Astrocyte (in vitro differentiated cells and primary cell): ENCODE data around the gene TMEM161B. TPM values are rescaled to one million over a fixed set of nuclear protein-coding genes. Genes with fewer than 3 reads are reported as not detected.

Experiments
- DNase-seq: peaks from one replicate; pipeline ENCODE4 v3.0.0-alpha.2; 2010; ENCODE audit warnings: low read depth
- FAIRE-seq: peaks from 2 replicates; lab custom pipeline; 2011; peaks lifted over from hg19 to GRCh38; lab: Jason Lieb, UNC
- H2AFZ ChIP-seq: 2 replicates; pipeline ENCODE4 v1.6.0; 2012; ENCODE audit warnings: low read depth, low read length, inconsistent platforms
- H3K27ac ChIP-seq: 2 replicates; pipeline ENCODE4 v1.5.1; 2011; ENCODE audit warnings: low read depth, low read length, inconsistent platforms
- H3K27me3 ChIP-seq: 2 replicates; pipeline ENCODE4 v1.6.0; 2011; ENCODE audit warnings: low read length, inconsistent platforms; ENCODE audit not compliant: insufficient read depth
- H3K36me3 ChIP-seq: 2 replicates; pipeline ENCODE4 v1.5.1; 2011; ENCODE audit warnings: low read length, inconsistent platforms; ENCODE audit not compliant: insufficient read depth
- H3K4me1 ChIP-seq: 2 replicates; pipeline ENCODE4 v1.5.1; 2011; ENCODE audit warnings: low read length, inconsistent platforms; ENCODE audit not compliant: insufficient read depth
- H3K4me2 ChIP-seq: 2 replicates; pipeline ENCODE4 v1.6.0; 2012; ENCODE audit warnings: low read length, inconsistent platforms
- H3K4me3 ChIP-seq: 2 replicates; pipeline ENCODE4 v1.5.1; 2011; ENCODE audit warnings: low read depth, mild to moderate bottlenecking, low read length, inconsistent platforms; ENCODE audit not compliant: insufficient read depth
- H3K79me2 ChIP-seq: 2 replicates; pipeline ENCODE4 v1.6.0; 2012; ENCODE audit warnings: mild to moderate bottlenecking, low read length, inconsistent platforms; ENCODE audit not compliant: insufficient read depth
- H3K9ac ChIP-seq: 2 replicates; pipeline ENCODE4 v1.6.0; 2012; ENCODE audit warnings: mild to moderate bottlenecking, low read length, inconsistent platforms
- H3K9me3 ChIP-seq: 2 replicates; pipeline ENCODE4 v1.5.1; 2012; ENCODE audit warnings: low read depth, mild to moderate bottlenecking, low read length, inconsistent platforms; ENCODE audit not compliant: insufficient read depth
- H4K20me1 ChIP-seq: 2 replicates; pipeline ENCODE4 v1.6.0; 2012; ENCODE audit warnings: low read length, inconsistent platforms; ENCODE audit not compliant: insufficient read depth
- H3K27ac Mint-ChIP-seq: one replicate; pipeline ENCODE4 v1.8.0; 2021; ENCODE audit warnings: mild to moderate bottlenecking, mixed read lengths; ENCODE audit not compliant: unreplicated experiment
- H3K27me3 Mint-ChIP-seq: one replicate; pipeline ENCODE4 v1.8.0; 2021; ENCODE audit warnings: low read depth, mixed read lengths; ENCODE audit not compliant: unreplicated experiment
- H3K36me3 Mint-ChIP-seq: one replicate; pipeline ENCODE4 v1.8.0; 2021; ENCODE audit warnings: low read depth, mixed read lengths; ENCODE audit not compliant: unreplicated experiment
- H3K4me1 Mint-ChIP-seq: one replicate; pipeline ENCODE4 v1.8.0; 2021; ENCODE audit warnings: low read depth, mixed read lengths; ENCODE audit not compliant: unreplicated experiment
- H3K4me3 Mint-ChIP-seq: one replicate; pipeline ENCODE4 v1.8.0; 2021; ENCODE audit warnings: mild to moderate bottlenecking, moderate library complexity, mixed read lengths; ENCODE audit not compliant: unreplicated experiment
- H3K9me3 Mint-ChIP-seq: one replicate; pipeline ENCODE4 v1.8.0; 2021; ENCODE audit warnings: mild to moderate bottlenecking, mixed read lengths; ENCODE audit not compliant: unreplicated experiment
- EZH2 ChIP-seq: IDR thresholded peaks from 2 replicates; pipeline ENCODE4 v1.6.1; 2012; ENCODE audit warnings: mild to moderate bottlenecking, low read length, inconsistent platforms; ENCODE audit not compliant: insufficient read depth
- total RNA-seq: library from RNA; stranded (reverse); gene quantifications from 2 replicates; pipeline ENCODE4 v1.2.1, GENCODE V29; 2021
- TF ChIP-seq, protein P1 (sequence below): IDR thresholded peaks from 2 replicates; pipeline ENCODE4 v1.5.1; 2011; ENCODE audit warnings: low read depth, mild to moderate bottlenecking, inconsistent platforms, low read length, moderate library complexity; ENCODE audit not compliant: insufficient read depth

Gene TMEM161B
- total RNA-seq, 1 donor from 2014 or later: 10.8 TPM

DNA sequence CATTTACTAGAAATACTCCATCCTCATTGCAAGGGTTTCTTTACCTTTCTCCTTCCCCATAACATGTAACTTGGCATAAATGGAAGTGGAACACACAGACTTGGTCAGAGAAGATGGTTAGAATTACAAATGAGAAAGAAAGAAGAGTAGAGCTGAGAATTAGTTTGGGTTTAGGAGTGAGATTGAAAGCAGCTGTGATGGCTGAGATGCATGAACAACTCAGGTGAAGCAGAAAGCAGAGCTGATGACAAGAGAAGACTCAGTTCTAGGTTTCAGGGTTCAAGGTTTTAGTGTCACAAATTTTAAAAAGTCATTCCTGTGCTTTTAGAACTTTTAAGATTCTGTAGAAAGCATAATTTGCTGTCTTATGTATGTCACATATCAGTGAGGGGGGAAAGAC lies 54.0 kb downstream of the TMEM161B start:
- no peaks in the 10 kb centered on the region for H3K27me3 ChIP-seq
- H3K4me2 ChIP-seq: no peak overlapping the region
- Mint-ChIP-seq H3K9me3 (no peaks in the 10 kb centered on the region), H3K36me3 (peaks cover 2% of the 10 kb centered on the region), H3K4me3 (no peak overlapping the region), H3K4me1 (peaks cover 3% of the 10 kb centered on the region), H3K27ac (no peak overlapping the region), H3K27me3 (no peaks in the 10 kb centered on the region)
- H3K9me3 ChIP-seq: no peaks in the 10 kb centered on the region
- H3K9ac ChIP-seq: no peak overlapping the region
- no peak for TF ChIP-seq EZH2
- TF ChIP-seq, protein P1, sequence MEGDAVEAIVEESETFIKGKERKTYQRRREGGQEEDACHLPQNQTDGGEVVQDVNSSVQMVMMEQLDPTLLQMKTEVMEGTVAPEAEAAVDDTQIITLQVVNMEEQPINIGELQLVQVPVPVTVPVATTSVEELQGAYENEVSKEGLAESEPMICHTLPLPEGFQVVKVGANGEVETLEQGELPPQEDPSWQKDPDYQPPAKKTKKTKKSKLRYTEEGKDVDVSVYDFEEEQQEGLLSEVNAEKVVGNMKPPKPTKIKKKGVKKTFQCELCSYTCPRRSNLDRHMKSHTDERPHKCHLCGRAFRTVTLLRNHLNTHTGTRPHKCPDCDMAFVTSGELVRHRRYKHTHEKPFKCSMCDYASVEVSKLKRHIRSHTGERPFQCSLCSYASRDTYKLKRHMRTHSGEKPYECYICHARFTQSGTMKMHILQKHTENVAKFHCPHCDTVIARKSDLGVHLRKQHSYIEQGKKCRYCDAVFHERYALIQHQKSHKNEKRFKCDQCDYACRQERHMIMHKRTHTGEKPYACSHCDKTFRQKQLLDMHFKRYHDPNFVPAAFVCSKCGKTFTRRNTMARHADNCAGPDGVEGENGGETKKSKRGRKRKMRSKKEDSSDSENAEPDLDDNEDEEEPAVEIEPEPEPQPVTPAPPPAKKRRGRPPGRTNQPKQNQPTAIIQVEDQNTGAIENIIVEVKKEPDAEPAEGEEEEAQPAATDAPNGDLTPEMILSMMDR: no peak
- H3K79me2 ChIP-seq: no peaks in the 10 kb centered on the region
- FAIRE-seq (no peak), DNase-seq (no peak)
- H3K27ac ChIP-seq: no peak overlapping the region
- no peaks in the 10 kb centered on the region for H3K4me1 ChIP-seq
- H2AFZ ChIP-seq: no peak overlapping the region
- no peak overlapping the region for H3K4me3 ChIP-seq
- H4K20me1 ChIP-seq: no peaks in the 10 kb centered on the region
- peaks cover 16% of the 10 kb centered on the region for H3K36me3 ChIP-seq

DNA sequence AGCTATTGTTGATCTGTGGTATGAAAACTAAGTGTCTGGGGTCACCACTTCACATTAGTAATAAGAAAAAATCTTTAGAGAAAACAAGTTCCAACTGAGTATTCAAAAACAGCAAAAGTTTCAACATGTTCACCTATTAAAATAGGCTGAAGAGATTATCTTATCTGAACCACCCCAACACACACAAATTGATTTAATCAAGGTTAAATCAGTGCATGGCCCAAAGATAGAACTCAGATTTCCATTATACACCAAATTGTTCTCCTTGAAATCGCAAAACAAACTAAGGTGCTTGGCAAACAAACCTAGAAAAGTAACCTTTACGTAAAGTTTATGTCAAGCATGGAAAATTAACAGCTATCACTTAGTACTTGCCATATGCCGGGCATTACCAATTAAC lies 61.1 kb downstream of the TMEM161B start:
- Mint-ChIP-seq H3K4me1 (peaks cover 7% of the 10 kb centered on the region), H3K27me3 (no peaks in the 10 kb centered on the region), H3K4me3 (no peak overlapping the region), H3K27ac (no peak overlapping the region), H3K9me3 (no peaks in the 10 kb centered on the region), H3K36me3 (no peaks in the 10 kb centered on the region)
- Histone ChIP-seq H3K79me2 (no peaks in the 10 kb centered on the region), H4K20me1 (no peaks in the 10 kb centered on the region), H3K4me1 (peaks cover 6% of the 10 kb centered on the region), H3K9ac (no peak overlapping the region), H2AFZ (no peak overlapping the region), H3K4me3 (no peak overlapping the region), H3K9me3 (no peaks in the 10 kb centered on the region), H3K27ac (no peak overlapping the region), H3K27me3 (no peaks in the 10 kb centered on the region), H3K36me3 (peaks cover 6% of the 10 kb centered on the region), H3K4me2 (no peak overlapping the region)
- FAIRE-seq (no peak), DNase-seq (no peak)
- no peak for TF ChIP-seq EZH2
- TF ChIP-seq, protein P1: no peak

DNA sequence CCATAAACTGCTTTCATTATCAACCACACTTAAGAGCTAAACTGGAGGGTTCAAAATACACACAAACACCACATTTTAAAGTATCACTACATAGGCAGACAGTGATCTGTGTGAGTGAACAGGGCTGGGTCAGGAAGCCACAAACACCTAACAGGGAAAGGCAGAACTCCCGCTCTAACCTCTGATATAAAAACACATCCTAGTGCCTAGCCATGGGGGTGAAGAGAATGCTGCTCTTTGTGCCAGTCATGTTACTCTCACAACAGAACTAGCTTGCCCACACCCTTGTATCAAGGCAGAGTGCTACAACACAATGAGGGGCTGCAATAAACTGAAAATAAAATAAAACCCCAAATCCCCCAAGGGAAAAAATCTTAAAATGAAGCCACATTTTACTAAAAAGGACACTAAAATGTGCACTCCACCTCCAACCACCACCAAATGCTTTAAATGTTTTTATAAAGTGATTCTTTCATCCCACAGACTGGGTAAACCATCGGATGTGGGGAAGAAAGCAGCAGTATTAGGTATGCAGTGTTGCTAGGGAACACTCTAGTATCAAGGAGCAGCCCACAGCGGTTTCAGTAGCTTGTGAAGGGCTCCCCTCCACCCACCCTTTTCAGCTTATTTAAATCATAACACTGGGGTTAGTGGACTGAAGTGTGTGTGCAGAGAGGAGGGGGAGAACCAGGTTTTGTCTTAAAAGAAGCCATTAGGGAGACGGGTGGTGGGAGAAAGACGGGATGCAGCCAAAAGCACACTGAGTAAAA lies 64.5 kb downstream of the TMEM161B start:
- Mint-ChIP-seq H3K4me3 (no peak overlapping the region), H3K4me1 (peaks cover 7% of the 10 kb centered on the region), H3K27me3 (no peaks in the 10 kb centered on the region), H3K27ac (peak overlapping the region; percentile 63), H3K9me3 (no peaks in the 10 kb centered on the region), H3K36me3 (peaks cover 6% of the 10 kb centered on the region)
- H4K20me1 ChIP-seq: no peaks in the 10 kb centered on the region
- peak overlapping the region; percentile 69 for H3K4me2 ChIP-seq
- no peak overlapping the region for H2AFZ ChIP-seq
- H3K27me3 ChIP-seq: no peaks in the 10 kb centered on the region
- H3K9me3 ChIP-seq: no peaks in the 10 kb centered on the region
- H3K4me3 ChIP-seq: no peak overlapping the region
- H3K9ac ChIP-seq: peak overlapping the region; percentile 41
- H3K79me2 ChIP-seq: no peaks in the 10 kb centered on the region
- DNase-seq (peak; percentile 86), FAIRE-seq (no peak)
- peaks cover 3% of the 10 kb centered on the region for H3K36me3 ChIP-seq
- TF ChIP-seq, protein P1: no peak
- TF ChIP-seq EZH2: no peak
- peaks cover 6% of the 10 kb centered on the region for H3K4me1 ChIP-seq
- peak overlapping the region; percentile 57 for H3K27ac ChIP-seq
